ENCODE data around the gene HIRA.
"Not testable (repeated sequence)": the region's sequence is repeated elsewhere in the genome, so short reads cannot be mapped to it uniquely, and the experiment has no call there.

HIRA gene

DNA sequence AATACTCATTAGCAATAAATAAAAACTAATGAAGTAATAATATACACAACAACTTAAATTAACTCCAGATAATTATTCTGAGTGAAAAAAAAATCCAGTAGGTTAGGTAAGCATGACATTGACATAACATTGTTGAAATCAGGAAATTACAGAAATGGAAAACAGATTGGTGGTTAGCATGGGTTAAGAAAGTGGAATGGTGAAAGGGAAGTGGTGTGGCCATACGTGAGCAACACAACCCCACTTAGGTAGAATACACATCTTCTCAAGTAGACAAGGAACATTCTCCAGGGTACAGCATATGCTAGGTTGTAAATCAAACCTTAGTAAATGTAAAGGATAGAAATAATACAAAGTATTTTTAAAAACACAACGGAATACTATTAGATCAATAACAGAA lies 109.8 kb downstream of the HIRA start:
- Histone ChIP-seq H4K20me1 (ENCODE audit: control insufficient read depth, insufficient read depth, low read depth, low read length) (no peaks in the 10 kb centered on the region), H3K4me2 (ENCODE audit: low read length) (no peak overlapping the region), H3K36me3 (ENCODE audit: control insufficient read depth, low read length) (no peaks in the 10 kb centered on the region), H3K27me3 (ENCODE audit: control insufficient read depth, low read length) (no peaks in the 10 kb centered on the region), H3F3A (ENCODE audit: control insufficient read depth, insufficient read depth) (no peaks in the 10 kb centered on the region), H3K79me2 (ENCODE audit: control insufficient read depth, low read length) (no peaks in the 10 kb centered on the region), H3K27ac (ENCODE audit: low read depth, low read length) (no peak overlapping the region), H3K4me1 (ENCODE audit: control insufficient read depth, low read length) (no peaks in the 10 kb centered on the region), H3K4me3 (ENCODE audit: low read length) (no peak overlapping the region), H3K9me2 (replicated peaks; ENCODE audit: control insufficient read depth, low read length) (no peaks in the 10 kb centered on the region), H3K9me3 (ENCODE audit: control insufficient read depth, insufficient read depth, low read length) (peaks cover 5% of the 10 kb centered on the region; the same call in 1 of the 2 replicates)
- TF ChIP-seq EZH2phosphoT487 (IDR thresholded peaks at IDR 0.05; ENCODE audit: borderline replicate concordance, low read length): no peak
- TF ChIP-seq, protein P1, sequence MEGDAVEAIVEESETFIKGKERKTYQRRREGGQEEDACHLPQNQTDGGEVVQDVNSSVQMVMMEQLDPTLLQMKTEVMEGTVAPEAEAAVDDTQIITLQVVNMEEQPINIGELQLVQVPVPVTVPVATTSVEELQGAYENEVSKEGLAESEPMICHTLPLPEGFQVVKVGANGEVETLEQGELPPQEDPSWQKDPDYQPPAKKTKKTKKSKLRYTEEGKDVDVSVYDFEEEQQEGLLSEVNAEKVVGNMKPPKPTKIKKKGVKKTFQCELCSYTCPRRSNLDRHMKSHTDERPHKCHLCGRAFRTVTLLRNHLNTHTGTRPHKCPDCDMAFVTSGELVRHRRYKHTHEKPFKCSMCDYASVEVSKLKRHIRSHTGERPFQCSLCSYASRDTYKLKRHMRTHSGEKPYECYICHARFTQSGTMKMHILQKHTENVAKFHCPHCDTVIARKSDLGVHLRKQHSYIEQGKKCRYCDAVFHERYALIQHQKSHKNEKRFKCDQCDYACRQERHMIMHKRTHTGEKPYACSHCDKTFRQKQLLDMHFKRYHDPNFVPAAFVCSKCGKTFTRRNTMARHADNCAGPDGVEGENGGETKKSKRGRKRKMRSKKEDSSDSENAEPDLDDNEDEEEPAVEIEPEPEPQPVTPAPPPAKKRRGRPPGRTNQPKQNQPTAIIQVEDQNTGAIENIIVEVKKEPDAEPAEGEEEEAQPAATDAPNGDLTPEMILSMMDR (IDR thresholded peaks at IDR 0.05; ENCODE audit: low read depth, low read length, poor library complexity, severe bottlenecking): no peak

DNA sequence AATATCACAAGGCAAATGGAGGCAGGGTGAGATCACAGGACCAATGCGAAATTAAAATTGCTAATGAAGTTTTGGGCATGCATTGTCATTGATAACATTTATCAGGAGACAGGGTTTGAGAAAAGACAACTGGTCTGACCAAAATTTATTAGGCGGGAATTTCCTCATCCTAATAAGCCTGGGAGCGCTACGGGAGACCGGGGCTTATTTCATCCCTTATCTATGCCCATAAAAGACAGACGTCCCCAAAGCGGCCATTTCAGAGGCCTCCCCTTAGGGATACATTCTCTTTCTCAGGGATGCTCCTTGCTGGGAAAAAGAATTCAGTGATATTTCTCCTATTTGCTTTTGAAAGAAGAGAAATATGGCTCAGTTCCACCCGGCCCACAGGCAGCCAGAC lies 111.4 kb downstream of the HIRA start:
- not testable (repeated sequence) for H3K4me3 ChIP-seq (ENCODE audit: low read length); H3K9me3 ChIP-seq (ENCODE audit: control insufficient read depth, insufficient read depth, low read length); H3K36me3 ChIP-seq (ENCODE audit: control insufficient read depth, low read length); H3F3A ChIP-seq (ENCODE audit: control insufficient read depth, insufficient read depth); H3K4me2 ChIP-seq (ENCODE audit: low read length); H4K20me1 ChIP-seq (ENCODE audit: control insufficient read depth, insufficient read depth, low read depth, low read length); H3K4me1 ChIP-seq (ENCODE audit: control insufficient read depth, low read length); H3K27me3 ChIP-seq (ENCODE audit: control insufficient read depth, low read length); H3K9me2 ChIP-seq (replicated peaks; ENCODE audit: control insufficient read depth, low read length); H3K79me2 ChIP-seq (ENCODE audit: control insufficient read depth, low read length); H3K27ac ChIP-seq (ENCODE audit: low read depth, low read length)

DNA sequence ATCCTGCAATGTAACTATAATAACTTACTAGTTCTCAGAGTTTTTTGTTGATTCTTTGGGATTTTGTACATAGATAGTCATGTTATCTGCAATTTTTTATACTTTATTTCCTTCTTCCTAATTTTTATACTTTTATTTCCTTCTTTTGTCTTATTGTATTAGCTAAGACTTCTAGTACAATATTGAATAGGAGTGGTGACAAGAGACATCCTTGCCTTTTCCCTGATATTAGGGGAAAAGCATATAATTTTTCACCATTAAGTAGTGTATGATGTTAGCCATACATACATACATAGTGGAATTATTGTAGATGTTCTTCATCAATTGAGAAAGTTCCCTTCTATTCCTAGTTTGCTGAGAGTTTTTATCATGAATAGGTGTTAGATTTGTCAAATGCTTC lies 112.3 kb downstream of the HIRA start:
- no peak overlapping the region for H3K4me2 ChIP-seq (ENCODE audit: low read length)
- H3K27ac ChIP-seq (ENCODE audit: low read depth, low read length): no peak overlapping the region
- no peaks in the 10 kb centered on the region for H3K9me2 ChIP-seq (replicated peaks; ENCODE audit: control insufficient read depth, low read length)
- no peak overlapping the region for H3K4me3 ChIP-seq (ENCODE audit: low read length)
- no peaks in the 10 kb centered on the region for H3K36me3 ChIP-seq (ENCODE audit: control insufficient read depth, low read length)
- H3K9me3 ChIP-seq (ENCODE audit: control insufficient read depth, insufficient read depth, low read length): peaks cover 10% of the 10 kb centered on the region; the same call in 1 of the 2 replicates
- H3K4me1 ChIP-seq (ENCODE audit: control insufficient read depth, low read length): no peaks in the 10 kb centered on the region
- H3K79me2 ChIP-seq (ENCODE audit: control insufficient read depth, low read length): no peaks in the 10 kb centered on the region
- H3K27me3 ChIP-seq (ENCODE audit: control insufficient read depth, low read length): no peaks in the 10 kb centered on the region
- TF ChIP-seq EZH2phosphoT487 (IDR thresholded peaks at IDR 0.05; ENCODE audit: borderline replicate concordance, low read length): no peak
- TF ChIP-seq, protein P1 (IDR thresholded peaks at IDR 0.05; ENCODE audit: low read depth, low read length, poor library complexity, severe bottlenecking): no peak
- H3F3A ChIP-seq (ENCODE audit: control insufficient read depth, insufficient read depth): no peaks in the 10 kb centered on the region
- H4K20me1 ChIP-seq (ENCODE audit: control insufficient read depth, insufficient read depth, low read depth, low read length): no peaks in the 10 kb centered on the region

DNA sequence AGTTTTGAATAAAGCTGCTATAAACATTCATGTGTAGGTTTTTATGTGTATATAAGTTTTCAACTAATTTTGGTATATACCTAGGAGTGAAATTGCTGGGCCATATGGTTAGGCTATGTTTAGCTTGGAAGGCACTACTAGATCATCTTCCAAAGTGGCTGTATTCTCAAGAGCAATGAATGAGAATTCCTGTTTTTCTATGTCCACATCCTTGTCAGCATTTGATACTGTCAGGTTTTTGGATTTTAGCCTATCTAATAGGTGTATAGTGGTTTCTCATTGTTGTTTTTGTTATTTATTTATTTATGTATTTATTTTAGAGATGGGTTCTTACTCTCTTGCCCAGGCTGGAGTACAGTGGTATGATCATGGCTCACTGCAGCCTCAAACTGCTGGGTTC lies 113.7 kb downstream of the HIRA start:
- no peaks in the 10 kb centered on the region for H3K27me3 ChIP-seq (ENCODE audit: control insufficient read depth, low read length)
- no peaks in the 10 kb centered on the region for H3K9me2 ChIP-seq (replicated peaks; ENCODE audit: control insufficient read depth, low read length)
- H3K4me2 ChIP-seq (ENCODE audit: low read length): no peak overlapping the region
- no peaks in the 10 kb centered on the region for H3F3A ChIP-seq (ENCODE audit: control insufficient read depth, insufficient read depth)
- TF ChIP-seq, protein P1 (IDR thresholded peaks at IDR 0.05; ENCODE audit: low read depth, low read length, poor library complexity, severe bottlenecking): no peak
- no peak for TF ChIP-seq EZH2phosphoT487 (IDR thresholded peaks at IDR 0.05; ENCODE audit: borderline replicate concordance, low read length)
- H3K9me3 ChIP-seq (ENCODE audit: control insufficient read depth, insufficient read depth, low read length): peaks cover 10% of the 10 kb centered on the region; the same call in 1 of the 2 replicates
- H3K4me1 ChIP-seq (ENCODE audit: control insufficient read depth, low read length): no peaks in the 10 kb centered on the region
- H3K27ac ChIP-seq (ENCODE audit: low read depth, low read length): no peak overlapping the region
- H3K79me2 ChIP-seq (ENCODE audit: control insufficient read depth, low read length): no peaks in the 10 kb centered on the region
- H3K4me3 ChIP-seq (ENCODE audit: low read length): no peak overlapping the region
- H3K36me3 ChIP-seq (ENCODE audit: control insufficient read depth, low read length): no peaks in the 10 kb centered on the region
- H4K20me1 ChIP-seq (ENCODE audit: control insufficient read depth, insufficient read depth, low read depth, low read length): no peaks in the 10 kb centered on the region

All from DOHH2 (cell line).